Measurements from ENCODE around the gene ZNF511. TPM values are rescaled to one million over a fixed set of nuclear protein-coding genes. Genes with fewer than 3 reads are reported as not detected.

Gene ZNF511
- total RNA-seq, 2 experiments from 2014 or later, result 58.0 to 60.1 TPM

DNA sequence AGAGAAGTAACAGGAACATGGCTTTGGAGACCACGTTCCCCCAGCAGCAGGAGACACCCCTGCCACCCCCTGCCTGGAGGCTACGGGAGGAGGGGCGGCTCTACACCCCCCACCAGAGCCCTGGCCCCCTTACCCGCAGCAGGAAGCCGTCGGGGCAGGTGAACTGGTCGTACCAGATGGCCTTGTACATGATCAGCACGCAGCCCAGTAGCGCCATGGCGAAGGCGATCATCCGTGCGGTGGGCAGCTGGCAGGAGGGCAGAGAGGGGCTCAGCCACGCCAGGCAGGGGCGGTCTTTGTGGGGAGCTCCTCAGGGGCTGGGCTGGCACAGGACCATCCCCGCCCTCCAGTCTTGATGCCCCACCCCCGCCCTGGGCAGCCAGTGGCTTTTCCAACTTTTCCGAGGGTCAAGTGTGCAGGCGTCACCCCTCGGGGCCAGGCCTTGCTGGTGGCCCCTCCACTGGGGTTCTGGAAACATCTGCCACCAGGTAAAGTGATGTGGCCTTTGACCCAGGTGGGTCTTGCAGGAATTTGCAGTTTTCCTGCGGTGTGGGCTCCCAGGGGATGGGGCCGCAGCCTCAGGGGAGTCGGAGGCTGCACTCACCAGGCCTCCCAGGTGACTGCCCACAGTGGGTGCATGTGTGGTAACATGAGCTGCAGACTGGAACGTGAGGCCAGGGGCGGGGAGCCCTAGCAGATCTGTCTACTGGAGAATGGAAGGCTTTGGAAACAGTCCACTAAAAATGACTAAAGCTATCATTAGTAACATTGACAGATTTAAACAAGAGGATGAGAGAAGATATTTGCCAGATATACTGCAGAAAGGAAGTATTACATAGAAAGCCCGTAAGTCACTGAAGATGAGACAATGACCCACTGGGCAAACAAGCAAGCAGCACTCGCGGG is 18.3 kb downstream of the ZNF511 start:
- TF ChIP-seq, protein P1, sequence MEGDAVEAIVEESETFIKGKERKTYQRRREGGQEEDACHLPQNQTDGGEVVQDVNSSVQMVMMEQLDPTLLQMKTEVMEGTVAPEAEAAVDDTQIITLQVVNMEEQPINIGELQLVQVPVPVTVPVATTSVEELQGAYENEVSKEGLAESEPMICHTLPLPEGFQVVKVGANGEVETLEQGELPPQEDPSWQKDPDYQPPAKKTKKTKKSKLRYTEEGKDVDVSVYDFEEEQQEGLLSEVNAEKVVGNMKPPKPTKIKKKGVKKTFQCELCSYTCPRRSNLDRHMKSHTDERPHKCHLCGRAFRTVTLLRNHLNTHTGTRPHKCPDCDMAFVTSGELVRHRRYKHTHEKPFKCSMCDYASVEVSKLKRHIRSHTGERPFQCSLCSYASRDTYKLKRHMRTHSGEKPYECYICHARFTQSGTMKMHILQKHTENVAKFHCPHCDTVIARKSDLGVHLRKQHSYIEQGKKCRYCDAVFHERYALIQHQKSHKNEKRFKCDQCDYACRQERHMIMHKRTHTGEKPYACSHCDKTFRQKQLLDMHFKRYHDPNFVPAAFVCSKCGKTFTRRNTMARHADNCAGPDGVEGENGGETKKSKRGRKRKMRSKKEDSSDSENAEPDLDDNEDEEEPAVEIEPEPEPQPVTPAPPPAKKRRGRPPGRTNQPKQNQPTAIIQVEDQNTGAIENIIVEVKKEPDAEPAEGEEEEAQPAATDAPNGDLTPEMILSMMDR (IDR thresholded peaks at IDR 0.05), result no peak
- H3K4me3 Mint-ChIP-seq, result no peak overlapping the region
- POLR2A ChIA-PET, result no interaction called here
- no peak for DNase-seq
- peaks cover 13% of the 10 kb centered on the region for H3K4me1 Mint-ChIP-seq (ENCODE audit: low read depth)
- no peak for ATAC-seq
- intact Hi-C loops (cut with micrococcal nuclease), result loop anchor here (5.0 kb wide), 1 partner anchor 65 kb away; the partner anchor contains the start of gene MTG1
- H3K27me3 Mint-ChIP-seq, result peaks cover 35% of the 10 kb centered on the region
- H3K36me3 Mint-ChIP-seq (ENCODE audit: low read depth), result no peaks in the 10 kb centered on the region
- H3K27ac Mint-ChIP-seq, result no peak overlapping the region
- no peaks in the 10 kb centered on the region for H3K9me3 Mint-ChIP-seq
- CTCF ChIA-PET, result interaction anchor here (1.0 to 3.3 kb wide), 3 partner anchors 12 to 64 kb away, joined by 3 to 37 read pairs (median 8); no protein-coding TSS in a partner anchor

DNA sequence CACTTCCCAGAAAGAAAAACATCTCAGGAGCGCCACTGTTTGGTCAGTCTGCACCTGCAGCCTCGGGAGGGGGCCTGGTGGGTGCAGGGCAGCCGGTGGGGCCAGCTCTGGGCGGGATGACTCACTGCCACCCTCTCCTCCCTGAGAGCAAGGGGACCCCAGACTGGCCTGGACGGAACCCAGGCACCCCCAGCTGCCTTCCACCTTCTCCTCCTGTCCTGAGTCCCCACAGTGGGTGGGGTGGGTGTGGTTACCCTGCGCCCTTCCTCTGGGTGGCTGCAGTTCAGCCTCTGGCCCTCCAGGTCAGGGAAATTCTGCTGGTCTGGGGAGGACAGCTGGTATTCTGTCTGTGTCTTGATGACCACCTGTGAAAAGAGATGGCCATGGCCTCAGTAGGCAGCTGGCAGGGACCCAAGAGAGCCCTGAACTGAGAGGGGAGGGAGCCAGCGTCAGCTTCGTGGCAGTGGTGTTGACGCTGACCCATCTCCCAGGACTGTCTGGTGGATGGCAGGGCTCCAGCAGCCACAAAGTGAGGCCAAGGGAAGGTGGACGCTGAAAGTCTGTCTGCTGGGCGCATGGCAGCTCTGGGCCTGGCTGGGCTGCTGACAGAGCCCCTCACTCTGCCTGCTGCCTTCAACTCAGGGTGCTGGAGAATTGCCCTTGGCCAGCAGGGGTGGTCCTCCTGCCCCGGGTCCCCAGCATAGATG is 19.1 kb downstream of the ZNF511 start:
- TF ChIP-seq, protein P1 (IDR thresholded peaks at IDR 0.05), result no peak
- Mint-ChIP-seq H3K4me3 (no peak overlapping the region), H3K27me3 (peaks cover 43% of the 10 kb centered on the region), H3K36me3 (ENCODE audit: low read depth) (no peaks in the 10 kb centered on the region), H3K4me1 (ENCODE audit: low read depth) (peaks cover 13% of the 10 kb centered on the region), H3K9me3 (no peaks in the 10 kb centered on the region), H3K27ac (no peak overlapping the region)
- DNase-seq (no peak), ATAC-seq (no peak)
- intact Hi-C loops (cut with micrococcal nuclease), result loop anchor here (5.0 kb wide), 1 partner anchor 64 kb away; the partner anchor contains the start of gene MTG1
- POLR2A ChIA-PET, result no interaction called here
- CTCF ChIA-PET, result interaction anchor here (1.0 to 4.1 kb wide), 6 partner anchors 8 to 188 kb away, joined by 3 to 37 read pairs (median 20); no protein-coding TSS in a partner anchor

DNA sequence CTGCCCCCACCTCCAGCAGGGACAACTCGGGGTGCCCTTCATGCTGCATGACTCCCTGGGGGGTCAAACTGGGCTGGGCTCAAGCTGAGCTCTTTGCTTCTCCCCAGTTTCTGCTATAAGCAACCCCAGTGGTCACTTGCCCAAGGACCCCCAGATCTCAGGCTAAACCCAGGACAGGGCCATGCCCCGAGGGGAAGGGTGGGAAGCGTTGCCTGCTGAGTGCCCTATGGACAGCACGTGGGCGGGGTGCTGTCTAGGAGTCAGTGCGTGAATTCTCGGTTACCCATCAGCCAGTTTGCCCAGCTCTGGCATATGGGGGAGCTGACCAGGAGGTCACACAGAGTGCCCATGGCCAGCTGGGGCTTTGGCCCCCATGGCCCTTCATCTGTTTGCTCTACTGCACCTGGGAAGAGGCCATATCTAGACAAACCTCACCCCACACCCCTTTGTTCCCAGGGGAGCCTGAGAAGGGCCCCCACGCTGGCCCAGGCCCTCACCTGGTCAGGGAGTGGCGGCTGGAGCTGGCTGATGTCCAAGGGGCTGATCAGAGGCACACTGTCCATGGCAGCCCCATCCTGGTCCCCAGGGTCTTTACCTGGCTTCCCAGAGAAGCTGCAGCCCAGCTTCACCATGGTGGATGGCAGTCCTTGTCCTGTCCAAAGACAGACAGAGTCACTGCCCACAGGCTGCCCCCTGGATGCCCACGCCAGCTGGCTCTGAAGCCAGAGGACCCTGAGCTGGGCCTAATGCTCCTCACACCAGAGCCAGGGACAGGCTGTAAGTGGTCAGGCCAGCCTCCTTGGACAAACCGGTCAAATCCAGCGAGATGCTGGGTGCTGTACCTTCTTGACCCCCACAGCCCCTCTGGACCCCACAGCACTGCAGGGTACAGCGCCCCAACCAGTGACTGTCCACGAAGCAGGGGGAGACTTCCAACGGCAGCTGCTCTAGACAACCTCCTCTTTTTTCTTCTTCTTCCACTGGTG is 19.9 kb downstream of the ZNF511 start:
- no peaks in the 10 kb centered on the region for H3K36me3 Mint-ChIP-seq (ENCODE audit: low read depth)
- intact Hi-C loops (cut with micrococcal nuclease), result loop anchor here (5.0 kb wide), 1 partner anchor 64 kb away; the partner anchor contains the start of gene MTG1
- H3K27ac Mint-ChIP-seq, result no peak overlapping the region
- TF ChIP-seq, protein P1 (IDR thresholded peaks at IDR 0.05), result no peak
- ATAC-seq (no peak), DNase-seq (no peak)
- ChIA-PET CTCF (interaction anchor here (0.6 to 4.1 kb wide), 49 partner anchors 9 to 287 kb away, joined by 3 to 37 read pairs (median 5); partner anchors contain the start of genes ECHS1, FUOM, PAOX and PRAP1), POLR2A (interaction anchor here (1.1 to 1.4 kb wide), 3 partner anchors 10 to 20 kb away, joined by 3 to 4 read pairs (median 3); partner anchors contain the start of genes TUBGCP2 and ZNF511)
- H3K4me1 Mint-ChIP-seq (ENCODE audit: low read depth), result peaks cover 13% of the 10 kb centered on the region
- H3K27me3 Mint-ChIP-seq, result peaks cover 46% of the 10 kb centered on the region
- no peak overlapping the region for H3K4me3 Mint-ChIP-seq
- no peaks in the 10 kb centered on the region for H3K9me3 Mint-ChIP-seq

DNA sequence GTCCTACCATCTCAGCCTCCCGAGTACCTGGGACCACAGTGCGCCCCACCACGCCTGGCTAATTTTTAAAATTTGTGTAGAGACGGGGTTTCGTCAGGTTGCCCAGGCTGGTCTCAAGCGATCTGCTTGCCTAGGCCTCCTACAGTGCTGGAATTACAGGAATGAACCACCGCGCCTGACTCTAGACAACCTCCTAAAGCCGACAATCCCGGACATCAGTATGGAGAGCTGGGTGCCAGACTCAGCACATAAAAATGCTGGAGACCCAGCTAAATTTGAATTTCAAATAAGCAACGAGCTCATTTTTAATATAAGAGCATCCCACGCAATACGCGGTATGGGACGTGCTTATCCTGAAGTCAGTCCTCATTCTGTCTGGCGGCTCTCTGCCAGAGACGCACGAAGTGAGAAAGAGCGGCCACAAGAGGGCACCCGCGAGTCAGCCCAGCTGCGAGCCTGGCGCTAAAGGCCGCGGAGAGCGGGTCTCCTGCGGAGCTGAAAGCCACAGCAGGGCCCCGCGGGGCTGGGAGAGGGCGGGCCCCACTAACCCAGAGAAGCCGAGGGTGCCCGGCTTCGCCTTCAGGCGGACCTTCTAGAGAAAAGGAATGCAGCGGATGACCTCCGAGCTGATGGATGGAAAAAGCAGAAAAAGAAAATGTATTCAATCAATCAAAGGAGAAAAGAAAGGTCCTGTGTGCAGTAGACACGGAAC is 20.9 kb downstream of the ZNF511 start:
- POLR2A ChIA-PET, result interaction anchor here (1.1 to 1.4 kb wide), 3 partner anchors 10 to 21 kb away, joined by 3 to 4 read pairs (median 3); partner anchors contain the start of genes TUBGCP2 and ZNF511
- peak; percentile 91 for DNase-seq
- intact Hi-C loops (cut with micrococcal nuclease), result loop anchor here (5.0 kb wide), 1 partner anchor 63 kb away; the partner anchor contains the start of gene MTG1
- Mint-ChIP-seq H3K27ac (no peak overlapping the region), H3K9me3 (no peaks in the 10 kb centered on the region), H3K27me3 (peaks cover 48% of the 10 kb centered on the region), H3K36me3 (ENCODE audit: low read depth) (no peaks in the 10 kb centered on the region), H3K4me3 (no peak overlapping the region), H3K4me1 (ENCODE audit: low read depth) (peaks cover 15% of the 10 kb centered on the region)
- CTCF ChIA-PET, result interaction anchor here (0.6 to 4.1 kb wide), 51 partner anchors 10 to 286 kb away, joined by 3 to 37 read pairs (median 5); partner anchors contain the start of genes ECHS1, FUOM, MTG1 and PAOX
- TF ChIP-seq, protein P1 (IDR thresholded peaks at IDR 0.05), result peak; percentile 98
- peak; percentile 86 for ATAC-seq

All from activated CD8-positive, alpha-beta T cell treated with anti-CD3 and anti-CD28 coated beads for 36 hours (primary cell).